H1 (cell line): Measurements from ENCODE around the gene ZSWIM6. TPM values are rescaled to one million over a fixed set of nuclear protein-coding genes. Genes with fewer than 3 reads are reported as not detected.

ENCODE experiments used
- CTCF ChIA-PET: fragments of 300-600 bp; sonication (Branson Sonifier 250); formaldehyde crosslinking; loops from one replicate; lab custom pipeline; 2021; ENCODE audit not compliant: partially characterized antibody; lab: Charles Lee
- POLR2A ChIA-PET: fragments of 300-600 bp; sonication (Branson Sonifier 250); formaldehyde crosslinking; loops from one replicate; lab custom pipeline; 2021; ENCODE audit warnings: inconsistent platforms; ENCODE audit not compliant: partially characterized antibody; lab: Charles Lee
- DNase-seq, 2 experiments: peaks; one replicate each; pipeline versions ENCODE4 v3.0.0 to v3.0.0-alpha.2; 2010 to 2022; ENCODE audit warnings: low spot score in 2 of 2, low read depth in 1 of 2, mixed read lengths in 1 of 2
- FAIRE-seq: peaks from 2 replicates; lab custom pipeline; 2011; peaks lifted over from hg19 to GRCh38; lab: Jason Lieb, UNC
- H2AFZ ChIP-seq: 2 replicates; pipeline ENCODE4 v1.8.1; 2012; ENCODE audit warnings: low read length, inconsistent platforms
- H2AK5ac ChIP-seq: 2 replicates; pipeline ENCODE4 v1.6.1; 2013; ENCODE audit warnings: low read depth, low read length
- H2BK120ac ChIP-seq: replicated peaks from 2 replicates; pipeline ENCODE3; 2013; ENCODE audit warnings: low read depth, low read length, inconsistent platforms
- H2BK12ac ChIP-seq: 2 replicates; pipeline ENCODE4 v1.6.1; 2013; ENCODE audit warnings: low read depth, low read length
- H2BK15ac ChIP-seq: 2 replicates; pipeline ENCODE4 v1.6.1; 2013; ENCODE audit warnings: low read length
- H2BK20ac ChIP-seq: 2 replicates; pipeline ENCODE4 v1.6.1; 2013; ENCODE audit warnings: low read length
- H2BK5ac ChIP-seq: 2 replicates; pipeline ENCODE4 v1.6.1; 2013; ENCODE audit warnings: low read depth, low read length
- H3K14ac ChIP-seq: 2 replicates; pipeline ENCODE4 v1.6.1; 2013; ENCODE audit warnings: inconsistent platforms; ENCODE audit not compliant: insufficient read length
- H3K18ac ChIP-seq: 2 replicates; pipeline ENCODE4 v1.6.1; 2013; ENCODE audit warnings: low read length; ENCODE audit errors: extremely low read depth
- H3K23ac ChIP-seq: 2 replicates; pipeline ENCODE4 v1.6.1; 2013; ENCODE audit warnings: inconsistent platforms; ENCODE audit not compliant: insufficient read length
- H3K23me2 ChIP-seq: 2 replicates; pipeline ENCODE4 v1.6.1; 2013; ENCODE audit warnings: low read depth, low read length
- H3K27ac ChIP-seq: 2 replicates; pipeline ENCODE4 v1.6.1; 2011; ENCODE audit warnings: low read depth, low read length, inconsistent platforms
- H3K27me3 ChIP-seq, 4 experiments: replicated peaks in 1 of 4; 1 replicate in 1 of 4; 2 replicates in 3 of 4; pipeline versions ENCODE4 v1.6.1 to v1.8.1; 2011 to 2013; ENCODE audit warnings: low read length in 3 of 4, mild to moderate bottlenecking in 3 of 4, inconsistent platforms in 2 of 4, mixed read lengths in 2 of 4, moderate library complexity in 1 of 4; ENCODE audit not compliant: control insufficient read depth in 3 of 4, insufficient read depth in 3 of 4; ENCODE audit errors: extremely low read depth in 1 of 4
- H3K36me3 ChIP-seq, 4 experiments: 2 replicates each; pipeline versions ENCODE4 v1.6.1 to v1.8.1; 2011 to 2013; ENCODE audit warnings: mild to moderate bottlenecking in 4 of 4, low read length in 3 of 4, moderate library complexity in 2 of 4, control low read depth in 1 of 4, inconsistent platforms in 1 of 4; ENCODE audit not compliant: insufficient read depth in 4 of 4, control insufficient read depth in 2 of 4
- H3K4ac ChIP-seq: replicated peaks from 2 replicates; pipeline ENCODE3; 2013; ENCODE audit warnings: low read length, low read depth, mixed read lengths, inconsistent platforms; ENCODE audit not compliant: insufficient read length
- H3K4me1 ChIP-seq, 4 experiments: replicated peaks in 1 of 4; 1 replicate in 1 of 4; 2 replicates in 3 of 4; pipeline versions ENCODE4 v1.6.1 to v1.8.1; 2011 to 2013; ENCODE audit warnings: low read length in 3 of 4, inconsistent platforms in 2 of 4, mixed read lengths in 1 of 4; ENCODE audit not compliant: insufficient read depth in 4 of 4, control insufficient read depth in 3 of 4
- H3K4me2 ChIP-seq, 2 experiments: 2 replicates each; pipeline versions ENCODE4 v1.6.1 to v1.8.1; 2011 to 2013; ENCODE audit warnings: low read depth in 2 of 2, low read length in 2 of 2, control low read depth in 1 of 2, inconsistent platforms in 1 of 2, mild to moderate bottlenecking in 1 of 2; ENCODE audit not compliant: insufficient read depth in 1 of 2
- H3K4me3 ChIP-seq, 4 experiments: fragments of 200-600, 300-600 bp in 1 of 4; sonication (generic), shearing (Covaris generic), sonication (Bioruptor Twin) in 1 of 4; 2 replicates each; pipeline versions ENCODE4 v1.5.1 to v1.8.1; 2011 to 2016; ENCODE audit warnings: low read length in 4 of 4, low read depth in 3 of 4, control low read depth in 2 of 4, inconsistent platforms in 2 of 4, mild to moderate bottlenecking in 2 of 4, mixed read lengths in 1 of 4, moderate library complexity in 1 of 4; ENCODE audit not compliant: insufficient read depth in 2 of 4; ENCODE audit errors: extremely low read depth in 1 of 4
- H3K56ac ChIP-seq: replicated peaks from 2 replicates; pipeline ENCODE3; 2013; ENCODE audit warnings: low read depth, mild to moderate bottlenecking, mixed read lengths, low read length, inconsistent platforms; ENCODE audit not compliant: insufficient read length
- H3K79me1 ChIP-seq: 2 replicates; pipeline ENCODE4 v1.6.1; 2013; ENCODE audit warnings: low read depth, low read length, control low read depth
- H3K79me2 ChIP-seq, 2 experiments: 2 replicates each; pipeline versions ENCODE4 v1.6.1 to v1.8.1; 2012 to 2013; ENCODE audit warnings: low read length in 2 of 2, mild to moderate bottlenecking in 2 of 2, inconsistent platforms in 1 of 2; ENCODE audit not compliant: insufficient read depth in 2 of 2, control insufficient read depth in 1 of 2
- H3K9ac ChIP-seq, 4 experiments: replicated peaks in 1 of 4; 1 replicate in 1 of 4; 2 replicates in 3 of 4; pipeline versions ENCODE4 v1.6.1 to v1.8.1; 2011 to 2013; ENCODE audit warnings: low read depth in 3 of 4, low read length in 3 of 4, control low read depth in 2 of 4, mild to moderate bottlenecking in 2 of 4, moderate library complexity in 2 of 4, inconsistent platforms in 1 of 4; ENCODE audit errors: extremely low read depth in 1 of 4
- H3K9me3 ChIP-seq, 2 experiments: 2 replicates each; pipeline versions ENCODE4 v1.6.1 to v1.8.1; 2012 to 2013; ENCODE audit warnings: mild to moderate bottlenecking in 2 of 2, moderate library complexity in 2 of 2, control low read depth in 1 of 2, inconsistent platforms in 1 of 2, low read depth in 1 of 2, low read length in 1 of 2, mixed read lengths in 1 of 2; ENCODE audit not compliant: insufficient read depth in 2 of 2
- H4K20me1 ChIP-seq, 2 experiments: replicated peaks in 1 of 2; 2 replicates each; pipeline versions ENCODE3 to v1.8.1; 2011 to 2013; ENCODE audit warnings: inconsistent platforms in 2 of 2, low read length in 2 of 2, mild to moderate bottlenecking in 1 of 2; ENCODE audit not compliant: insufficient read depth in 2 of 2, control insufficient read depth in 1 of 2
- H4K5ac ChIP-seq: 2 replicates; pipeline ENCODE4 v1.6.1; 2013; ENCODE audit warnings: low read length, low read depth, mixed read lengths, inconsistent platforms; ENCODE audit not compliant: insufficient read length
- H4K8ac ChIP-seq: 2 replicates; pipeline ENCODE4 v1.8.0; 2013; ENCODE audit warnings: mild to moderate bottlenecking, moderate library complexity, low read length, inconsistent platforms; ENCODE audit not compliant: insufficient read depth; ENCODE audit errors: extremely low read depth
- H4K91ac ChIP-seq: replicated peaks from 2 replicates; pipeline ENCODE3; 2013; ENCODE audit warnings: low read length, mixed read lengths, inconsistent platforms; ENCODE audit not compliant: insufficient read length
- BRCA1 ChIP-seq: IDR thresholded peaks from 2 replicates; pipeline ENCODE4 v1.6.1; 2012; ENCODE audit warnings: low read depth, low read length, improper control_type of control experiment
- CEBPB ChIP-seq: IDR thresholded peaks from 2 replicates; pipeline ENCODE4 v1.6.1; 2012; ENCODE audit warnings: low read depth, low read length
- CREB1 ChIP-seq: IDR thresholded peaks from 2 replicates; pipeline ENCODE4 v1.6.1; 2012; ENCODE audit warnings: inconsistent platforms
- EP300 ChIP-seq, 2 experiments: IDR thresholded peaks; 1 replicate in 1 of 2; 2 replicates in 1 of 2; pipeline ENCODE4 v1.6.1; 2011 to 2012; ENCODE audit warnings: low read depth in 2 of 2, low read length in 2 of 2, mild to moderate bottlenecking in 2 of 2, borderline replicate concordance in 1 of 2, inconsistent platforms in 1 of 2, moderate library complexity in 1 of 2
- GABPA ChIP-seq: IDR thresholded peaks from 2 replicates; pipeline ENCODE4 v1.6.1; 2011; ENCODE audit warnings: mild to moderate bottlenecking, low read length, moderate library complexity, borderline replicate concordance; ENCODE audit not compliant: insufficient read depth
- HDAC6 ChIP-seq: IDR thresholded peaks from one replicate; pipeline ENCODE4 v1.7.1; 2012; ENCODE audit warnings: low read depth, mild to moderate bottlenecking, inconsistent platforms, low read length, moderate library complexity
- KDM4A ChIP-seq: IDR thresholded peaks from one replicate; pipeline ENCODE4 v1.7.1; 2012; ENCODE audit warnings: low read depth, mild to moderate bottlenecking, moderate library complexity, low read length, inconsistent platforms; ENCODE audit not compliant: severe bottlenecking
- NANOG ChIP-seq: IDR thresholded peaks from 2 replicates; pipeline ENCODE4 v1.6.1; 2011; ENCODE audit warnings: low read length, low read depth, mild to moderate bottlenecking, inconsistent platforms; ENCODE audit not compliant: insufficient read depth, poor library complexity, severe bottlenecking
- RFX5 ChIP-seq: IDR thresholded peaks from 2 replicates; pipeline ENCODE4 v1.6.1; 2011; ENCODE audit warnings: low read depth, low read length, improper control_type of control experiment, borderline replicate concordance
- RNF2 ChIP-seq: fragments of 200-900, 300-1000 bp; sonication (generic); IDR thresholded peaks from 2 replicates; pipeline ENCODE4 v1.7.1; 2016; ENCODE audit warnings: borderline replicate concordance, low read depth, mild to moderate bottlenecking, antibody characterized with exemption, low read length; ENCODE audit not compliant: poor library complexity, severe bottlenecking; ENCODE audit errors: missing control alignments
- SIN3A ChIP-seq, 2 experiments: IDR thresholded peaks in 1 of 2; conservative IDR thresholded peaks in 1 of 2; 2 replicates each; pipeline ENCODE4 v1.6.1; 2011 to 2012; ENCODE audit warnings: low read length in 2 of 2, improper control_type of control experiment in 1 of 2, low read depth in 1 of 2, mild to moderate bottlenecking in 1 of 2
- WGBS, 2 experiments: shearing (Covaris generic) in 1 of 2; methylation state at CpG; one replicate each; pipeline versions ENCODE4 v1.1.6 to v1.1.7; 2013 to 2015; ENCODE audit warnings: low lambda C conversion rate in 2 of 2, mixed read lengths in 2 of 2, inconsistent platforms in 1 of 2, low coverage in 1 of 2, missing lambda C conversion rate in 1 of 2; ENCODE audit not compliant: insufficient replicate concordance in 2 of 2, insufficient coverage in 1 of 2, insufficient read length in 1 of 2; ENCODE audit errors: extremely low coverage in 1 of 2, missing lambda C conversion rate in 1 of 2; 5-methylcytosine and 5-hydroxymethylcytosine counted together
- polyA plus RNA-seq, 7 experiments: library from polyadenylated mRNA; depleted of rRNA in 3 of 7; stranded (reverse) in 5 of 7; unstranded in 2 of 7; fragments of >200 nt in 5 of 7; fragments of 200-250 nt in 2 of 7; gene quantifications; 1 replicate in 5 of 7; 2 replicates in 1 of 7; 4 replicates in 1 of 7; pipeline versions ENCODE4 v1.2.1 to v1.2.3, GENCODE V29; 2011 to 2013; ENCODE audit warnings: missing spikeins in 2 of 7, mixed read lengths in 2 of 7
- total RNA-seq: library from RNA; stranded (reverse); fragmentation: NEBNext Ultra II Directional; extraction: Animal tissue kit (Norgen Biotek cat#: 25700); gene quantifications from 2 replicates; pipeline ENCODE4 v1.2.1, GENCODE V29; 2021

ZSWIM6 gene
- total and polyA plus RNA-seq, 2 of the 8 experiments (the other 6 are each of a cell fraction or from before 2014, with no cell fraction given), result 7.9 to 12.4 TPM

DNA sequence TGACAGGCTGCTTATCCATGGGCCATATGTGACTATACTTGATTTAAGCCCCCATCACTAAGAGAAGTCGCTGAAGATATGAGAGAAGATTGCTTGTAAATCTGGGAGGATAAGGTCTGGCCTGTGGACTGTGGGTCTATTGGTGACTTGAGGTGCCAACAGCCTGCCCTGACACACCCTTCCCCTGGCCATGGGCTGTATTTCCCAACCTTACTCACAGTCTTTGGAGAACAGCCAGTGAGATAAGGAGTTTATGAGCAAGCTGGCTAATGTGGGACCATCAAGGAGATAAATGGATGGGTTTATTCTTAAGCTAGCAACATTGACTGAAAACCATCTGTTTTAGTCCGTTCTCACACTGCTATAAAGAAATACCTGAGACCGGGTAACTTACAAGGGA, 231.3 kb downstream of the ZSWIM6 start:
- no peak overlapping the region for H2BK12ac ChIP-seq
- H3K56ac ChIP-seq, result no peak overlapping the region
- no peak overlapping the region for H3K14ac ChIP-seq
- WGBS, 2 experiments, result 89% methylated on average over 3 of the region's 3 CpGs; no CpG with 5 or more reads in 1 of the 2 experiments
- no peak overlapping the region for H3K4me3 ChIP-seq
- no peaks in the 10 kb centered on the region for H3K36me3 ChIP-seq
- H4K5ac ChIP-seq, result no peak overlapping the region
- no peak for FAIRE-seq
- no peak overlapping the region for H3K27ac ChIP-seq
- H2BK20ac ChIP-seq, result no peak overlapping the region
- H3K9ac ChIP-seq, result no peak overlapping the region
- no peak overlapping the region for H3K4ac ChIP-seq
- DNase-seq, result no peak
- H3K9me3 ChIP-seq, result no peaks in the 10 kb centered on the region
- no peaks in the 10 kb centered on the region for H4K20me1 ChIP-seq
- no peak overlapping the region for H2BK15ac ChIP-seq
- no peak overlapping the region for H2BK5ac ChIP-seq
- H3K18ac ChIP-seq, result no peak overlapping the region
- H3K23ac ChIP-seq, result no peak overlapping the region
- no peak overlapping the region for H2AK5ac ChIP-seq
- no peaks in the 10 kb centered on the region for H3K27me3 ChIP-seq
- H2AFZ ChIP-seq, result no peak overlapping the region
- H3K4me2 ChIP-seq, result no peak overlapping the region
- no peak overlapping the region for H4K91ac ChIP-seq
- no peak overlapping the region for H4K8ac ChIP-seq
- H3K23me2 ChIP-seq, result no peaks in the 10 kb centered on the region
- ChIA-PET CTCF (no interaction called here), POLR2A (no interaction called here)
- H3K79me1 ChIP-seq, result no peaks in the 10 kb centered on the region
- H3K4me1 ChIP-seq, result peaks cover 0 to 4% (median 1%) of the 10 kb centered on the region in 4 experiments; a peak in 2 of 7 replicates
- H2BK120ac ChIP-seq, result no peak overlapping the region
- no peaks in the 10 kb centered on the region for H3K79me2 ChIP-seq
- TF ChIP-seq CREB1, result no peak
- no peak for TF ChIP-seq HDAC6
- no peak for TF ChIP-seq BRCA1
- TF ChIP-seq KDM4A, result no peak
- TF ChIP-seq RFX5, result no peak
- no peak for TF ChIP-seq RNF2
- TF ChIP-seq GABPA, result no peak
- TF ChIP-seq EP300 (IDR thresholded peaks at IDR 0.05; ENCODE audit: borderline replicate concordance in 1 of 2, low read depth in 2 of 2, low read length in 2 of 2), result no peak
- no peak for TF ChIP-seq SIN3A (conservative IDR thresholded peaks at IDR 0.05 in 1 of 2, IDR thresholded peaks at IDR 0.05 in 1 of 2; ENCODE audit: low read depth in 1 of 2, low read length in 2 of 2)
- TF ChIP-seq CEBPB, result no peak
- TF ChIP-seq NANOG, result no peak
